Endothelial cell of umbilical vein (primary cell): Measurements from ENCODE around the gene COX4I1. TPM values are rescaled to one million over a fixed set of nuclear protein-coding genes. Genes with fewer than 3 reads are reported as not detected.

Experiments used
- BruUV-seq: library from RNA; stranded (reverse); fragments of 400-500 nt; replicated peaks from 2 replicates; lab custom pipeline; 2021; lab: Mats Ljungman, UMichigan
- CTCF ChIA-PET: fragments of 300-600, 350-600 bp; sonication (Branson Sonifier 250); formaldehyde crosslinking; loops from one replicate; lab custom pipeline; 2021; ENCODE audit warnings: antibody characterized with exemption, inconsistent platforms; lab: Charles Lee
- POLR2A ChIA-PET: fragments of 300-600, 350-600 bp; sonication (Branson Sonifier 250); formaldehyde crosslinking; loops from one replicate; lab custom pipeline; 2021; ENCODE audit warnings: antibody characterized with exemption, inconsistent platforms; lab: Charles Lee
- DNase-seq: peaks from one replicate; pipeline ENCODE4 v3.0.0-alpha.2; 2011; ENCODE audit warnings: low read depth, low spot score
- FAIRE-seq: peaks from 2 replicates; lab custom pipeline; 2011; peaks lifted over from hg19 to GRCh38; lab: Jason Lieb, UNC
- H2AFZ ChIP-seq: 2 replicates; pipeline ENCODE4 v1.6.0; 2012; ENCODE audit warnings: low read depth, low read length, control low read depth, inconsistent platforms
- H3K27ac ChIP-seq: 2 replicates; pipeline ENCODE4 v1.5.1; 2011; ENCODE audit warnings: low read depth, mild to moderate bottlenecking, control low read depth, low read length, moderate library complexity; ENCODE audit not compliant: insufficient read depth
- H3K27me3 ChIP-seq, 2 experiments: 2 replicates each; pipeline versions ENCODE4 v1.6.0 to v1.6.1; 2011; ENCODE audit warnings: low read length in 2 of 2, mixed read lengths in 1 of 2; ENCODE audit not compliant: control insufficient read depth in 2 of 2, insufficient read depth in 2 of 2
- H3K36me3 ChIP-seq, 2 experiments: 2 replicates in 1 of 2; 3 replicates in 1 of 2; pipeline ENCODE4 v1.5.1; 2011; ENCODE audit warnings: low read length in 2 of 2, mild to moderate bottlenecking in 1 of 2, moderate library complexity in 1 of 2; ENCODE audit not compliant: control insufficient read depth in 2 of 2, insufficient read depth in 2 of 2; ENCODE audit errors: extremely low read depth in 1 of 2
- H3K4me1 ChIP-seq: 3 replicates; pipeline ENCODE4 v1.5.1; 2011; ENCODE audit warnings: mild to moderate bottlenecking, low read length; ENCODE audit not compliant: control insufficient read depth, insufficient read depth; ENCODE audit errors: extremely low read depth
- H3K4me2 ChIP-seq: 2 replicates; pipeline ENCODE4 v1.6.1; 2011; ENCODE audit warnings: low read length, control low read depth, mixed read lengths; ENCODE audit not compliant: insufficient read depth
- H3K4me3 ChIP-seq, 3 experiments: fragments of 200-600 bp in 1 of 3; sonication (generic), shearing (Covaris generic) in 1 of 3; replicated peaks in 1 of 3; 2 replicates each; pipeline ENCODE4 v1.5.1; 2011 to 2016; ENCODE audit warnings: control low read depth in 3 of 3, low read length in 3 of 3, mild to moderate bottlenecking in 2 of 3, inconsistent platforms in 1 of 3, low read depth in 1 of 3, moderate library complexity in 1 of 3; ENCODE audit not compliant: insufficient read depth in 1 of 3
- H3K79me2 ChIP-seq: 2 replicates; pipeline ENCODE4 v1.6.0; 2012; ENCODE audit warnings: low read length, inconsistent platforms; ENCODE audit not compliant: control insufficient read depth, insufficient read depth
- H3K9ac ChIP-seq: replicated peaks from 2 replicates; pipeline ENCODE3; 2011; ENCODE audit warnings: low read length, control low read depth; ENCODE audit not compliant: insufficient read depth; ENCODE audit errors: extremely low read depth
- H3K9me1 ChIP-seq: replicated peaks from 3 replicates; pipeline ENCODE4 v1.6.0; 2011; ENCODE audit warnings: mild to moderate bottlenecking, low read length; ENCODE audit not compliant: control insufficient read depth, insufficient read depth; ENCODE audit errors: extremely low read depth
- H3K9me3 ChIP-seq: replicated peaks from 2 replicates; pipeline ENCODE4 v1.5.1; 2012; ENCODE audit warnings: low read length, inconsistent platforms; ENCODE audit not compliant: control insufficient read depth, insufficient read depth
- H4K20me1 ChIP-seq: replicated peaks from 2 replicates; pipeline ENCODE3; 2011; ENCODE audit warnings: mild to moderate bottlenecking, low read length; ENCODE audit not compliant: control insufficient read depth, insufficient read depth; ENCODE audit errors: extremely low read depth
- CTCF ChIP-seq, 2 donors: IDR thresholded peaks; 1 replicate in 1 of 2; 2 replicates in 1 of 2; pipeline ENCODE4 v1.5.1; 2011; ENCODE audit warnings: low read length in 2 of 2, mild to moderate bottlenecking in 2 of 2, moderate library complexity in 2 of 2, control low read depth in 1 of 2, inconsistent platforms in 1 of 2, low read depth in 1 of 2; ENCODE audit not compliant: insufficient read depth in 1 of 2; ENCODE audit errors: extremely low read depth in 1 of 2
- EZH2 ChIP-seq: IDR thresholded peaks from 2 replicates; pipeline ENCODE4 v1.6.1; 2012; ENCODE audit warnings: borderline replicate concordance, low read depth, mild to moderate bottlenecking, moderate library complexity, low read length, inconsistent platforms; ENCODE audit not compliant: severe bottlenecking
- FOS ChIP-seq: IDR thresholded peaks from 2 replicates; pipeline ENCODE4 v1.6.1; 2011; ENCODE audit warnings: mild to moderate bottlenecking, low read length, moderate library complexity, borderline replicate concordance; ENCODE audit not compliant: insufficient read depth
- GATA2 ChIP-seq: IDR thresholded peaks from 2 replicates; pipeline ENCODE4 v1.7.0; 2011; ENCODE audit warnings: low read depth, mild to moderate bottlenecking, moderate library complexity, mixed read lengths, low read length; ENCODE audit not compliant: insufficient read length, insufficient read depth
- JUN ChIP-seq: IDR thresholded peaks from 2 replicates; pipeline ENCODE4 v1.6.1; 2011; ENCODE audit warnings: borderline replicate concordance, low read depth; ENCODE audit not compliant: insufficient read length, insufficient read depth
- MAX ChIP-seq: IDR thresholded peaks from 2 replicates; pipeline ENCODE4 v1.6.1; 2011; ENCODE audit not compliant: insufficient read depth, insufficient read length
- MYC ChIP-seq: IDR thresholded peaks from one replicate; pipeline ENCODE4 v1.6.1; 2011; ENCODE audit warnings: mild to moderate bottlenecking, low read depth, low read length
- POLR2A ChIP-seq: IDR thresholded peaks from 2 replicates; pipeline ENCODE4 v1.6.1; 2012; ENCODE audit warnings: low read depth, mild to moderate bottlenecking, control low read depth, low read length
- POLR2AphosphoS5 ChIP-seq: IDR thresholded peaks from 2 replicates; pipeline ENCODE4 v1.6.1; 2012; ENCODE audit warnings: low read depth, mild to moderate bottlenecking, control low read depth, low read length, moderate library complexity; ENCODE audit not compliant: insufficient read depth
- dilution Hi-C: fragments of 300-500 bp; cut with MboI; formaldehyde crosslinking; loops from one replicate; pipeline ENCODE4 v1.15.0; 2019; ENCODE audit warnings: low sequenced_read_pairs; ENCODE audit not compliant: extremely low pct_ligation_motif_present
- intact Hi-C: fragments of 100-400 bp; cut with micrococcal nuclease; formaldehyde crosslinking; loops from one replicate; pipeline ENCODE4 v1.10.0; 2022
- polyA plus RNA-seq, 4 experiments: library from polyadenylated mRNA; depleted of rRNA in 3 of 4; stranded (reverse) in 3 of 4; unstranded in 1 of 4; fragments of >200 nt; gene quantifications; 2 replicates each; pipeline versions ENCODE4 v1.2.1 to v1.2.3, GENCODE V29; 2011 to 2012; ENCODE audit warnings: missing spikeins in 1 of 4
- total RNA-seq: library from RNA; stranded (reverse); gene quantifications from 2 replicates; pipeline ENCODE4 v1.2.3, GENCODE V29; 2021

Gene COX4I1
- total and polyA plus RNA-seq, 2 donors (not counting 3 experiments of a cell fraction or from before 2014, with no cell fraction given): 560 to 953 TPM

GRCh38 chr16:85856079-85856478 lies 56.6 kb downstream of the COX4I1 start:
- Histone ChIP-seq H3K27me3 (no peaks in the 10 kb centered on the region), H3K9me3 (no peaks in the 10 kb centered on the region), H3K4me3 (no peak overlapping the region), H3K9me1 (no peaks in the 10 kb centered on the region), H3K4me1 (no peaks in the 10 kb centered on the region), H2AFZ (no peak overlapping the region), H3K36me3 (no peaks in the 10 kb centered on the region), H3K9ac (no peak overlapping the region), H3K4me2 (no peak overlapping the region), H3K27ac (no peak overlapping the region), H4K20me1 (no peaks in the 10 kb centered on the region), H3K79me2 (no peaks in the 10 kb centered on the region)
- POLR2A ChIA-PET: no interaction called here
- no peak for FAIRE-seq
- no TSS peak for BruUV-seq
- no peak for DNase-seq
- intact Hi-C loops (no loop called here), dilution Hi-C loops (no loop called here)
- CTCF ChIA-PET: interaction anchor here (1.6 kb wide), 1 partner anchor 35 kb away, joined by 7 read pairs; no protein-coding TSS in a partner anchor
- TF ChIP-seq MYC: no peak
- TF ChIP-seq JUN: no peak
- no peak for TF ChIP-seq POLR2AphosphoS5
- no peak for TF ChIP-seq POLR2A
- TF ChIP-seq GATA2: no peak
- no peak for TF ChIP-seq MAX
- TF ChIP-seq EZH2: no peak
- no peak for TF ChIP-seq CTCF (IDR thresholded peaks at IDR 0.05; ENCODE audit: extremely low read depth in 1 of 2, insufficient read depth in 1 of 2, low read depth in 1 of 2, low read length in 2 of 2)
- no peak for TF ChIP-seq FOS
